ENCODE measurements around the gene DCP1A. TPM values are rescaled to one million over a fixed set of nuclear protein-coding genes. Genes with fewer than 3 reads are reported as not detected.
"Not testable (repeated sequence)": the region's sequence is repeated elsewhere in the genome, so short reads cannot be mapped to it uniquely, and the experiment has no call there.

Gene DCP1A
- polyA plus RNA-seq, 2 donors, result 4.3 to 4.6 TPM

DNA sequence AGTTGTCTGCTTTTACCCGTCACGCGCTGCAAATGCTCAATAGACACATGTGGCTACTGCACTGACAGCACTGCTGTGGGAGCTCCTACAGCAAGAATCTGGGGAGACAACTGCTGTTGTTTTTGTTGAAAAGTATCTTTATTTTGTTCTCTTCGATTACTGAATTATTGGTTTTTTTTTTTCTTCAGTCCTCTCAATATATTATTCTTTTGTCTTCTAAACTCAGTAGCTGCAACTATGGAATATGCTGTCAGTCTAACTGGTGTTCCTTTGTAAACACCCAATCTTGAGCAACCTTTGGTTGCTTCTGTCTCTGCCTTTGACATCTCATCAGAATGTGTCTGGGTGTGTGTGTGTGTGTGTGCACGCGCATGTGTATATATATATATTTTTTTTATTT is 12.6 kb downstream of the DCP1A start:
- Histone ChIP-seq H3K4me3 (ENCODE audit: low read depth in 1 of 2, low read length in 2 of 2) (no peak overlapping the region), H3K27ac (ENCODE audit: low read depth in 2 of 2, low read length in 1 of 2) (no peak overlapping the region), H3K4me1 (ENCODE audit: control insufficient read depth in 2 of 2, insufficient read depth in 2 of 2, low read length in 1 of 2) (no peaks in the 10 kb centered on the region), H3K9me3 (ENCODE audit: control insufficient read depth in 2 of 2, insufficient read depth in 1 of 2, low read depth in 1 of 2, low read length in 1 of 2) (no peaks in the 10 kb centered on the region), H3K27me3 (ENCODE audit: control insufficient read depth in 1 of 2, insufficient read depth in 2 of 2, low read length in 2 of 2) (no peaks in the 10 kb centered on the region), H3K36me3 (ENCODE audit: control insufficient read depth in 2 of 2, insufficient read depth in 2 of 2, low read length in 1 of 2) (peaks cover 3% of the 10 kb centered on the region in 2 donors)
- 95 to 96% methylated on average over 6 of the region's 6 CpGs for WGBS, 2 donors

DNA sequence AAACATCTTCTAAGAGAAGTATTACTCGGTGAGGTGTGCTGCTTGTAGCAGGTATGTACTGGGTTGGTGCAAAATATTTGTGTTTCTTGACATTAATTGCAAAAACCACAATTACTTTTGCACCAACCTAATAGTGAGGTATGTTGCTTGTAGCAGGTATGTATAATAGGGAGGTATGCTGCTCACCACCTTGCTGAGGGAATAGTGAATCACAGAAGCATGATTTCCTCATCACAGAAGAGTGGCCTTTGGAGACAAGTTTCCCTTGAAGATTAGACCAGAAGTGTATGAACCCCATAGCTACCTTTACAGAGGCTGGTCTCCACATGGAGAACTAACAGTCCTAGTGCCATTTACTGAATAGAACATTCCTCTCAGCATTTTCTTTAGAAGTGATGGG is 15.5 kb downstream of the DCP1A start:
- no peaks in the 10 kb centered on the region for H3K9me3 ChIP-seq (ENCODE audit: control insufficient read depth in 2 of 2, insufficient read depth in 1 of 2, low read depth in 1 of 2, low read length in 1 of 2)
- H3K4me3 ChIP-seq (ENCODE audit: low read depth in 1 of 2, low read length in 2 of 2), result no peak overlapping the region
- H3K36me3 ChIP-seq (ENCODE audit: control insufficient read depth in 2 of 2, insufficient read depth in 2 of 2, low read length in 1 of 2), result peaks cover 3% of the 10 kb centered on the region in 2 donors
- H3K4me1 ChIP-seq (ENCODE audit: control insufficient read depth in 2 of 2, insufficient read depth in 2 of 2, low read length in 1 of 2), result no peaks in the 10 kb centered on the region
- 97% methylated on average over 1 of the region's 1 CpG for WGBS, 2 donors
- H3K27me3 ChIP-seq (ENCODE audit: control insufficient read depth in 1 of 2, insufficient read depth in 2 of 2, low read length in 2 of 2), result no peaks in the 10 kb centered on the region
- no peak overlapping the region for H3K27ac ChIP-seq (ENCODE audit: low read depth in 2 of 2, low read length in 1 of 2)

DNA sequence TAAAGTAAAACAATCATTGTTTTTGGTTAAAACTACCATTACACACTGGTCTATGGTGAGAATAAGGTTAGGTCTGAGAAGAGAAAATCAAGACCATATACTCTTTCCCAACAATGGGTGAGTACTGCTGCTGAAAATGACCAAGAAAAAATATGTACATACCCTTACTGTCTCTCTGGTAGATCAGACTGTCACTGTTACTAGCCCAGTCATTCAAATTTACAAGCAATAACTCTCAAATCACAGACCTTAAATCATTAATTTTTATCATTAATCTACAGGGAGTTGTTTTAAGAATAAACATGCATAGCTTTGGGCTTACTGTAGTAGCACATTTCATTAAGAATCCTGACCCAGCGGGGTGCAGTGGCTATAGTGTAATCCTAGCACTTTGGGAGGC is 17.4 kb downstream of the DCP1A start:
- 93 to 96% methylated on average over 1 of the region's 1 CpG for WGBS, 2 donors

DNA sequence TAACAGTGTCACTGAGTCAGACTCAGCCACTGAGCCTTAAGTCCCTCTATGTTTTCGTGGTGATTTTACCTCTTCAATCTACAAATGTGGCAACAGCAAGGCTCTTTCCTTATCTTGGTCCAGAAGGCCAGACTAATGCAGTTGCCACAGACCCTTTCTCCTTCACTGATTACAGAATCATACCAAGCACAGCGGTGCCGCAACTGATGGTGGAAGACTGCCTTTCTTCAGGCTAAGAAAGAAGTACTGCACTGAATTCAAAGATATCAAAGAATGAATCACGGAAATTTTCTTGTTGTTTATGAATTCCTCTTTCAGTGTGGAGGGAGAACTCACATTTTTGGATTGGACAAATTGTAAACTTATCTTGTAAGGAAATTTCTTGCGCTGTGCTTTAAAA is 18.6 kb downstream of the DCP1A start:
- 71 to 77% methylated on average over 5 of the region's 5 CpGs for WGBS, 2 donors
- H3K27ac ChIP-seq (ENCODE audit: low read depth in 2 of 2, low read length in 1 of 2), result no peak overlapping the region
- peaks cover 1 to 6% of the 10 kb centered on the region in 2 donors for H3K36me3 ChIP-seq (ENCODE audit: control insufficient read depth in 2 of 2, insufficient read depth in 2 of 2, low read length in 1 of 2)
- peaks cover 0 to 2% of the 10 kb centered on the region in 2 donors for H3K4me1 ChIP-seq (ENCODE audit: control insufficient read depth in 2 of 2, insufficient read depth in 2 of 2, low read length in 1 of 2)
- no peaks in the 10 kb centered on the region for H3K9me3 ChIP-seq (ENCODE audit: control insufficient read depth in 2 of 2, insufficient read depth in 1 of 2, low read depth in 1 of 2, low read length in 1 of 2)
- H3K27me3 ChIP-seq (ENCODE audit: control insufficient read depth in 1 of 2, insufficient read depth in 2 of 2, low read length in 2 of 2), result no peaks in the 10 kb centered on the region
- no peak overlapping the region for H3K4me3 ChIP-seq (ENCODE audit: low read depth in 1 of 2, low read length in 2 of 2)

More for the DNA sequence above, 17.4 kb downstream of the DCP1A start:
- no peak overlapping the region for H3K4me3 ChIP-seq (ENCODE audit: low read depth in 1 of 2, low read length in 2 of 2)
- peaks cover 3 to 6% of the 10 kb centered on the region in 2 donors for H3K36me3 ChIP-seq (ENCODE audit: control insufficient read depth in 2 of 2, insufficient read depth in 2 of 2, low read length in 1 of 2)
- H3K9me3 ChIP-seq (ENCODE audit: control insufficient read depth in 2 of 2, insufficient read depth in 1 of 2, low read depth in 1 of 2, low read length in 1 of 2), result no peaks in the 10 kb centered on the region
- no peaks in the 10 kb centered on the region for H3K27me3 ChIP-seq (ENCODE audit: control insufficient read depth in 1 of 2, insufficient read depth in 2 of 2, low read length in 2 of 2)
- no peak overlapping the region for H3K27ac ChIP-seq (ENCODE audit: low read depth in 2 of 2, low read length in 1 of 2)
- H3K4me1 ChIP-seq (ENCODE audit: control insufficient read depth in 2 of 2, insufficient read depth in 2 of 2, low read length in 1 of 2), result no peaks in the 10 kb centered on the region

DNA sequence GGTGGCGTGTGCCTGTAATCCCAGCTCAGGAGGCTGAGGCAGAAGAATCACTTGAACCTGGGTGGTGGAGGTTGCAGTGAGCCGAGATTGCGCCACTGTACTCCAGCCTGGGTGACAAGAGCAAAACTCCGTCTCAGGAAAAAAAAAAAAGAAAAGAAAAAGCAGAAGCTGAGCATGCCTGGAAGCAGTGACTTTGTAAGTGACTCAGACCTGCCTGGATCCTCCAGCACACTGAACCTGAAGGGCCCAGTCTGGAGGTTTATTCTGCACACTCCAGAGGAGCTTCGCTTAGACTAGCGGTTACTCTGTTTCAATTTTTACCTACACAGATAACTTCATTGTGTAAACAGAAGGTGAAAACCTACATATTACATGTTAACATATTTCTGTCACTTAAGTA is 19.4 kb downstream of the DCP1A start:
- not testable (repeated sequence) for H3K9me3 ChIP-seq (ENCODE audit: control insufficient read depth in 2 of 2, insufficient read depth in 1 of 2, low read depth in 1 of 2, low read length in 1 of 2); H3K27ac ChIP-seq (ENCODE audit: low read depth in 2 of 2, low read length in 1 of 2)

DNA sequence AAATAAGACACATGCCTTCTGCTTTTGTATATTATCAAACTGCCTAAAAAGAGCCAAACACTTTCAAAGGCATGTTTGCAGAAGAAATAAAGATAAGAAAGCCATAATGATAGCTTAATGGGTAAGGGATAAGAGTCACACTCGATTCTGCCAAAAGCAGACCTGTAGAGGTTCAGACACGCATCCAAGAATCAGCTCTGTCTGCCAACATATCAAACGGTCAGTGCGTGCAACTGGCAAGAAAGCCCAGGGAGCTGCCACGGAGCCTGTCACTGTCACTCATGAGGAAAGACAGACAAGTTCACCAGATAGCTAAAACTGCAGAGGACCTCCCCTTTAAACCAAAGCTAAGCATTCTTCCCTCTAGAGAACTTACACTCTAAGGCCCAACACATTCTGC is 23.2 kb downstream of the DCP1A start:
- 40 to 45% methylated on average over 5 of the region's 5 CpGs for WGBS, 2 donors
- peaks cover 0 to 2% of the 10 kb centered on the region in 2 donors for H3K4me1 ChIP-seq (ENCODE audit: control insufficient read depth in 2 of 2, insufficient read depth in 2 of 2, low read length in 1 of 2)
- H3K36me3 ChIP-seq (ENCODE audit: control insufficient read depth in 2 of 2, insufficient read depth in 2 of 2, low read length in 1 of 2), result peaks cover 0 to 3% of the 10 kb centered on the region in 2 donors
- no peaks in the 10 kb centered on the region for H3K9me3 ChIP-seq (ENCODE audit: control insufficient read depth in 2 of 2, insufficient read depth in 1 of 2, low read depth in 1 of 2, low read length in 1 of 2)
- H3K27me3 ChIP-seq (ENCODE audit: control insufficient read depth in 1 of 2, insufficient read depth in 2 of 2, low read length in 2 of 2), result no peaks in the 10 kb centered on the region
- H3K27ac ChIP-seq (ENCODE audit: low read depth in 2 of 2, low read length in 1 of 2), result no peak overlapping the region
- no peak overlapping the region for H3K4me3 ChIP-seq (ENCODE audit: low read depth in 1 of 2, low read length in 2 of 2)

More for the DNA sequence above, 19.4 kb downstream of the DCP1A start:
- not testable (repeated sequence) for H3K4me1 ChIP-seq (ENCODE audit: control insufficient read depth in 2 of 2, insufficient read depth in 2 of 2, low read length in 1 of 2); H3K36me3 ChIP-seq (ENCODE audit: control insufficient read depth in 2 of 2, insufficient read depth in 2 of 2, low read length in 1 of 2); H3K4me3 ChIP-seq (ENCODE audit: low read depth in 1 of 2, low read length in 2 of 2); H3K27me3 ChIP-seq (ENCODE audit: control insufficient read depth in 1 of 2, insufficient read depth in 2 of 2, low read length in 2 of 2)
- WGBS, 2 donors, result 68 to 70% methylated on average over 6 of the region's 6 CpGs

DNA sequence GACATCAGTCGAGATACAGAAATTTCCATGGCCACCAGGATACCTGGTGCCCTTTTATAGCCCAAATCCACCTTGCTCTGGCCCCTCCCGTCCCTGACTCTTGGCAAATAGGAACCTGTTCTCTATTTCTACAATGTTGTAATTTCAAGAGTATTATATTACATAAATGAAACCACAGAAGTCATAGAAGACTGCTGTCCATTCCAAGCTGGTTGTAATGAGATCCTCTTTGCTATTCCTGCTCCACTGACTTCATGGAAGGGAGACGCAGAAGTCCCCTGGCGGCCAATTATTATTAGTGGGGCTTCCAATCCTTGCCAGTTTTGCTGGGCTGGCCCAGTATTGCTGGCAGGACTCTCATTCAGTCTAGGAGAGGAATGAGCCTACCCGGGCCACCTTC is 26.6 kb downstream of the DCP1A start:
- H3K27ac ChIP-seq (ENCODE audit: low read depth in 2 of 2, low read length in 1 of 2), result no peak overlapping the region
- no peaks in the 10 kb centered on the region for H3K27me3 ChIP-seq (ENCODE audit: control insufficient read depth in 1 of 2, insufficient read depth in 2 of 2, low read length in 2 of 2)
- H3K9me3 ChIP-seq (ENCODE audit: control insufficient read depth in 2 of 2, insufficient read depth in 1 of 2, low read depth in 1 of 2, low read length in 1 of 2), result no peaks in the 10 kb centered on the region
- 89 to 92% methylated on average over 5 of the region's 5 CpGs for WGBS, 2 donors
- H3K36me3 ChIP-seq (ENCODE audit: control insufficient read depth in 2 of 2, insufficient read depth in 2 of 2, low read length in 1 of 2), result peaks cover 0 to 4% of the 10 kb centered on the region in 2 donors
- H3K4me3 ChIP-seq (ENCODE audit: low read depth in 1 of 2, low read length in 2 of 2), result no peak overlapping the region
- H3K4me1 ChIP-seq (ENCODE audit: control insufficient read depth in 2 of 2, insufficient read depth in 2 of 2, low read length in 1 of 2), result peaks cover 0 to 2% of the 10 kb centered on the region in 2 donors

DNA sequence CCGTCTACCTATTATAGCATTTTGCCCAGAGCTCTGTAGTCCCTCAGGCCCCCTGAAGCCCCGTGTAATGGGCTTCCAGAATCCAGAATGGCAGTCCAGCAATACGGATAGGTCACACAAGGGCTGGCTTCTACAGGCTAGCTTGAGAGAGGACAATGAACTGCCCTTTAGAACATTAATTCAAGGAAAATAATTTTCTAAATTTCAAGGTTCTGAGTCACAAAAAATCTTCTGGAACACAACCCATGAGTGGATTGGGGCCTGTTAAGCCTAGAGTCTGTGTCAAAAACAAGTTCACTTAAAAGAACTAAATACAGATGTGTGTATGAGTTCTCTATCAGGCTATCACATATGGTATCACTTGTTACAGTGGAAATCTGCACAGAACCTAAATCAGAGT is 28.8 kb downstream of the DCP1A start:
- Histone ChIP-seq H3K4me1 (ENCODE audit: control insufficient read depth in 2 of 2, insufficient read depth in 2 of 2, low read length in 1 of 2) (no peaks in the 10 kb centered on the region), H3K27me3 (ENCODE audit: control insufficient read depth in 1 of 2, insufficient read depth in 2 of 2, low read length in 2 of 2) (no peaks in the 10 kb centered on the region), H3K36me3 (ENCODE audit: control insufficient read depth in 2 of 2, insufficient read depth in 2 of 2, low read length in 1 of 2) (peaks cover 0 to 4% of the 10 kb centered on the region in 2 donors), H3K4me3 (ENCODE audit: low read depth in 1 of 2, low read length in 2 of 2) (no peak overlapping the region), H3K27ac (ENCODE audit: low read depth in 2 of 2, low read length in 1 of 2) (peak overlapping the region in 1 of 2 donors; percentile 22), H3K9me3 (ENCODE audit: control insufficient read depth in 2 of 2, insufficient read depth in 1 of 2, low read depth in 1 of 2, low read length in 1 of 2) (no peaks in the 10 kb centered on the region)
- WGBS, 2 donors, result 83 to 86% methylated on average over 3 of the region's 3 CpGs

DNA sequence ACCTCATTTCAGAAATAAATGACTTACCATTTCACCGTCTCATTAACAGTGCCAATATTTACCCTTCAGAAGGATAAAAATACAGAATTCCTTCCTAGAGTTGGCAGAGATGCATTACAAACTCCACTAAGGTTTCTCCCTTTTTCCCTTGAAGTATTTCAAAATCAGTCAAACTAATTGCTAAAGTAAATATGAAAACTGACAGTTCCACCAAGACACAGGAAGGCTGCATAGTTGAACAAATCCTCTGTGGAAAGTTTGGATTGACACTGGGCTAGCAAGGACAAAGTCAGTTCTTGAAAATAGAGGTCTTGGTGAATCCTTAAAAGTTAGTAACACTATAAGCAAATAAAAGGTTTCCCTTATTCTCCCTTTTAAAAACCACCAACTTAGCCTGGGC is 34.5 kb downstream of the DCP1A start:
- H3K4me1 ChIP-seq (ENCODE audit: control insufficient read depth in 2 of 2, insufficient read depth in 2 of 2, low read length in 1 of 2), result peaks cover 0 to 2% of the 10 kb centered on the region in 2 donors
- WGBS, 2 donors, result 41 to 46% methylated on average over 1 of the region's 1 CpG
- H3K36me3 ChIP-seq (ENCODE audit: control insufficient read depth in 2 of 2, insufficient read depth in 2 of 2, low read length in 1 of 2), result peaks cover 5 to 14% of the 10 kb centered on the region in 2 donors
- no peaks in the 10 kb centered on the region for H3K9me3 ChIP-seq (ENCODE audit: control insufficient read depth in 2 of 2, insufficient read depth in 1 of 2, low read depth in 1 of 2, low read length in 1 of 2)
- no peak overlapping the region for H3K27ac ChIP-seq (ENCODE audit: low read depth in 2 of 2, low read length in 1 of 2)
- H3K27me3 ChIP-seq (ENCODE audit: control insufficient read depth in 1 of 2, insufficient read depth in 2 of 2, low read length in 2 of 2), result no peaks in the 10 kb centered on the region
- no peak overlapping the region for H3K4me3 ChIP-seq (ENCODE audit: low read depth in 1 of 2, low read length in 2 of 2)

DNA sequence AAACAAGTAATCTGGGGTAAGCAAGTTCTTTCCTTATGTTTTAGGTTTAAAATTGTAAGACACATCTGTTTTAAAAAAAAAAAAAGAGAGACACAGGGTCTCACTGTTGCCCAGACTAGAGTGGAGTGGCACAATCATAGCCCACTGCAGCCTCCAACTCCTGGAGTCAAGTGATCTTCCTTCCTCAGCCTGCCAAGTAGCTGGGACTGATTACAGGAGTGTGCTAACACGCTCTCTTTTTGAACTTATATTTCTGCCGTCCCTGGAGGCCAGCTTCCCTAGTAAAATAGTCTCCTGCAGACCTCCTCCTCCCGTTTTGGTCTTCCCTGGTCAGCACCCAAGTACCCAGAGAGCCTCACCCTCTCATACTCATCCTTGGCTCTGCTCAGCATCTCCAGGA is 35.5 kb downstream of the DCP1A start:
- H3K9me3 ChIP-seq (ENCODE audit: control insufficient read depth in 2 of 2, insufficient read depth in 1 of 2, low read depth in 1 of 2, low read length in 1 of 2), result no peaks in the 10 kb centered on the region
- no peaks in the 10 kb centered on the region for H3K27me3 ChIP-seq (ENCODE audit: control insufficient read depth in 1 of 2, insufficient read depth in 2 of 2, low read length in 2 of 2)
- peaks cover 0 to 2% of the 10 kb centered on the region in 2 donors for H3K4me1 ChIP-seq (ENCODE audit: control insufficient read depth in 2 of 2, insufficient read depth in 2 of 2, low read length in 1 of 2)
- no peak overlapping the region for H3K27ac ChIP-seq (ENCODE audit: low read depth in 2 of 2, low read length in 1 of 2)
- H3K4me3 ChIP-seq (ENCODE audit: low read depth in 1 of 2, low read length in 2 of 2), result no peak overlapping the region
- WGBS, 2 donors, result 76 to 78% methylated on average over 3 of the region's 3 CpGs
- peaks cover 5 to 14% of the 10 kb centered on the region in 2 donors for H3K36me3 ChIP-seq (ENCODE audit: control insufficient read depth in 2 of 2, insufficient read depth in 2 of 2, low read length in 1 of 2)

Measured in esophagus (tissue), 2 donors.